Right lobe of liver (tissue), 4 donors: Measurements from ENCODE around the gene CD247.

ENCODE experiments used
- POLR2A ChIP-seq: fragments of 450-650 bp; IDR thresholded peaks from one replicate; pipeline ENCODE4 v1.6.1; 2017; ENCODE audit warnings: antibody characterized with exemption, mild to moderate bottlenecking
- TF ChIP-seq, protein P1 (sequence below), 4 donors: fragments of 200-600 bp in 3 of 4; fragments of 450-650 bp in 1 of 4; IDR thresholded peaks; one replicate each; pipeline versions ENCODE4 v1.5.1 to v1.8.0; 2016 to 2022; ENCODE audit warnings: antibody characterized with exemption in 4 of 4, mild to moderate bottlenecking in 2 of 4
- donor health status: DM: no; HTN: no; CAD: no.
- donor health status: DM: no; HTN: no; CAD: no.
- donor health status: DM: no; HTN: yes; CAD: no.

DNA sequence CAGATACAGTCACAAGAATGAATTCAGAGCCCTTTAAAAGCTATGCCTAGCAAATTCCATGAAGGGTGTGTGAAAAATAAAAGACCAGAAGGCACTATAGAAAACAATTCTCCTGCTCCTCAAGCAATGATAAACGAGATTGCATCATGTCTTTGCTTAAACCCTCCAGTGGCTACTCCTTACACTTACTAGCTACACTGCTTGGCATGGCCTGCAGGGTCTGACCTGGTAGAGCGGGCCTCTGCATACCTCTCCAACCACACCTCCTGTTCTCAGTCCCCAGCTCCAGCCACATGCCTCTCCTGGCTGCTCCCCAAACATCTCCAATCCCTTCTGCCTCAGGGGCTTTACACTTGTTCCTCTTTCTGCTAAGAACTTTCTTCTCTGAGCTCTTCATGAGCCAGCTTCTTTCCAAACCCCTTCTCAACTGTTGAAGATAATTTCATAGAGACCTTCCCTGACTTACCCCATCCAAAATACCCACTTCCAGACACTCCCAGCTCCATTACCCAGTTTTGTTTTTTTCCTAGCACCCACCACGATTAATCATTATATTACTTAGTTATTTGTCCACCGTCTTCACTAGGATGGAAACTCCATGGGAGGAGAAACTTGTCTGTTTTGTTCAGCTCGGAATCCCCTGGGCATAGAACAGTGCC is 46.4 kb upstream of the CD247 start:
- TF ChIP-seq, protein P1, sequence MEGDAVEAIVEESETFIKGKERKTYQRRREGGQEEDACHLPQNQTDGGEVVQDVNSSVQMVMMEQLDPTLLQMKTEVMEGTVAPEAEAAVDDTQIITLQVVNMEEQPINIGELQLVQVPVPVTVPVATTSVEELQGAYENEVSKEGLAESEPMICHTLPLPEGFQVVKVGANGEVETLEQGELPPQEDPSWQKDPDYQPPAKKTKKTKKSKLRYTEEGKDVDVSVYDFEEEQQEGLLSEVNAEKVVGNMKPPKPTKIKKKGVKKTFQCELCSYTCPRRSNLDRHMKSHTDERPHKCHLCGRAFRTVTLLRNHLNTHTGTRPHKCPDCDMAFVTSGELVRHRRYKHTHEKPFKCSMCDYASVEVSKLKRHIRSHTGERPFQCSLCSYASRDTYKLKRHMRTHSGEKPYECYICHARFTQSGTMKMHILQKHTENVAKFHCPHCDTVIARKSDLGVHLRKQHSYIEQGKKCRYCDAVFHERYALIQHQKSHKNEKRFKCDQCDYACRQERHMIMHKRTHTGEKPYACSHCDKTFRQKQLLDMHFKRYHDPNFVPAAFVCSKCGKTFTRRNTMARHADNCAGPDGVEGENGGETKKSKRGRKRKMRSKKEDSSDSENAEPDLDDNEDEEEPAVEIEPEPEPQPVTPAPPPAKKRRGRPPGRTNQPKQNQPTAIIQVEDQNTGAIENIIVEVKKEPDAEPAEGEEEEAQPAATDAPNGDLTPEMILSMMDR (IDR thresholded peaks at IDR 0.05), result no peak
- no peak for TF ChIP-seq POLR2A
